GM18517 (cell line): ENCODE data around the gene ATP10A.

Experiments
- ATAC-seq: cut with Tn5 transposase; IDR thresholded peaks from one replicate; pipeline ENCODE4 v1.9.1; 2021; ENCODE audit warnings: mild to moderate bottlenecking, moderate library complexity; ENCODE audit not compliant: unreplicated experiment

Gene ATP10A

GRCh38 chr15:25830844-25831451, 32.2 kb downstream of the ATP10A start:
- no peak for ATAC-seq

DNA sequence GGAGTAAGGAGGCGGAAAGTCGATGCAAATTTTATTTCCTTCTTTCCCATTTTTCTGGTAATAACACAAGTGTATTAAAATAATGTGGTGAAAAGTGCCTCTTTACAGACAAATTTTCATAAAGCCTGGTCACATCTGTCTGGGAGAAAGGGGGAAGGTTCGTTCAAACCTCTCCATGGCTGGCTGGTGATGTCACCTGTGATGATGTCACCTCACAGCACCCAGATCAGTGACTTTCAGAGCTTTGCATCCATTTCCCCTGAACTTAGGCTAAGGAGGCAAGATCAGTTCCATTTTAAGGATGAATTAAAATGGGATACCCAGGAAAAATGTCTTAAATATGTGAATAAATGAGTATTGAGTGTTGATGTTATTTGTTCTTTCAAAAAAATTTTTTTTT, 34.1 kb downstream of the ATP10A start:
- no peak for ATAC-seq

GRCh38 chr15:25825207-25825606, 37.9 kb downstream of the ATP10A start:
- ATAC-seq = no peak

DNA sequence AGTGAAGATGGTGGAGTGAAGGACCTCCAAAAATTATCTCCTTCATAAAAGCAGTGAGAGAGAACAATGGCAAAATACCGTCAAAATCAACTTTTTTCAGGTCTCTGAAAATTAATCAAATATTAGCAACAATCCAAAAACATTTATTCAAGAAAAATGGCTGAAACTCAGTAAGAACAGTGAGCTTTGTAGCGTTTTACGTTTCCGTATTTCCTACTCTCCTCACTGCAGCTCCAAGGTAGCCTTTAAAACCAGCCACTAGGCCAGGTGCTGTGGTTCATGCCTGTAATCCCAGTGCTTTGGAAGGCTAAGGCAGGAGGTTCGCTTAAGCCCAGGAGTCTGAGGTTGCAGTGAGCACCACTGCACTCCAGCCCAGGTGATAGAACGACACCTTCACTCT, 38.5 kb downstream of the ATP10A start:
- ATAC-seq = no peak

DNA sequence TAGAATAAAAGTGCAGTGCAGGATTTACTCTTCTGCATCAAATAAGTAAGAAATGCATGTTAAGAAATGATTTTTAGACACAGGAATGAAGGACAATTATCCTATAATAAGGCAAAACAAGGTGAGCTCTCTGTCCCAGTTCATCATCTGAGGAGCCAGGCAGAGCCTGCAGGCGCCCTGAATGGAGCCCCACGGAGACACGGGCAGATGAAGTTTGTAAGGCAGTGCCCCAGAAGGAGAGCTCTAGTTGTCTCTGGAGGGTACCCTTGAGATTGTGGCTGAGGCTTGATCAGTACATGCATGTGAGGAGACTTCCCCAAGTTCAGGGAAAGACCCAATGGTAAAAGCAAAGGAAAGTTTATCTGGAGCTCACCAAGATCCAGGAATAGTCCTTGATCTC, 50.3 kb downstream of the ATP10A start:
- no peak for ATAC-seq

DNA sequence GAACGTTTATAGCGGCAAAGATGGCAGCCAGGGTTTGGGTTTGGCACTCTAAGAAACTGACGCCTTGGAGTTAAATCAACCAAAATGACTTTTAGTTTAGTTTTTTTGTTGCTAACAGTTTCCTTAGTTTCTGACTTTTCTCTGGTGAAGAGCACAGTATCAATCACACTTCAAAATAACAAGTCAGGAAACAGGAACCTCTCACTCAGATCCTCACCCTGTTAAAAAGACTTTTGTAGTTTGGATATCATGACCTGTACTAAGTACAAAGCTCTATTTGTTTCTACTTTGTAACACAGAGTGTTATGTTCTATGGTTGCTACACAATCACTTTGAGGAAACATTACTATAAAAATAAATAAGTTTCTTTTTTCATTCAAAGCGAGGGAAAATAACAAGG, 51.1 kb downstream of the ATP10A start:
- no peak for ATAC-seq

DNA sequence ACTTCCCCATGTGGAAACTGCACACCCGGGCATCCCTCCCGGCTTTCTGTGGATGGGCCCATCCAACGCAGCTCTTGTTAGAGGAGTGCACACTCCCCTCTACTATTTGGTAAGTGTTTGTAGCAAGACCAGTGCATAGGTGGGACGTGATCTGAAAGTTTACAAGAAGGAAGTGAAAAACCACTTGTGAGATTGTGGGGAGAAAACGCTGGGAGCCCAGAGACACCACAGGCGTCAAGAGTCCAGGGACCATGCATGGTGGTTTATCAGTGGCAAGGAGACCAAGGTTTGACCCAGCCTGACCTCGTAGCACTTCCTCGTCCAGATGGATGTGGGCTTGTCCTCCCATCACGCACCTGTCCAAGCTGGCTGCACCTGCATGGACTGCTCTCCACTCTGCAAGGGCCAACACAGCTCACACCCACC, 51.6 kb downstream of the ATP10A start:
- ATAC-seq = peak; percentile 69

GRCh38 chr15:25810631-25811091, 52.5 kb downstream of the ATP10A start:
- ATAC-seq = no peak

DNA sequence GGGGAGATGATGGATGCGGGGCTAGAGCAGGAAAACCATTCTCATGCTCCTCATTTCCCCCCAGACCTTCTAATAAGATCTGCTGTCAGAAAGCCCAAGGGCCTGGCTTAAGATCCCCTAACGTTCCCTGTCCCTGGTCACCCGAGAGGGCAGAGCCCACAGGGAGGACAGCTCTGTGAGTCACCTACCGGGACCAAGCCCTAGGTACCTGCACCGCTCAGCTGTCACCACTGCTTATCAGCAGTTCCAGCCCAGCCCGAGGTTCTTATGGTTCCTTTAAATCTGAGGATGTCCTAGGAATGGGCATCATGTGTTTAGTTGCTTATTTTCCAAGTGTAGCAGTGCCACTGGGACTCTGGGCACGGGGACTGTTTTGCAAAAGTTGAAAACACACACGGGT, 53.0 kb downstream of the ATP10A start:
- ATAC-seq = no peak

- ATAC-seq = no peak
These were observed 56.1 kb downstream of the ATP10A start for GRCh38 chr15:25807063-25807462.

- ATAC-seq = no peak
These were observed 58.1 kb downstream of the ATP10A start for GRCh38 chr15:25805031-25805430.

- ATAC-seq = no peak
These were observed 58.7 kb downstream of the ATP10A start for GRCh38 chr15:25804451-25804850.

- ATAC-seq = no peak
These were observed 59.6 kb downstream of the ATP10A start for GRCh38 chr15:25803541-25803940.

GRCh38 chr15:25803036-25803435, 60.1 kb downstream of the ATP10A start:
- ATAC-seq = no peak

DNA sequence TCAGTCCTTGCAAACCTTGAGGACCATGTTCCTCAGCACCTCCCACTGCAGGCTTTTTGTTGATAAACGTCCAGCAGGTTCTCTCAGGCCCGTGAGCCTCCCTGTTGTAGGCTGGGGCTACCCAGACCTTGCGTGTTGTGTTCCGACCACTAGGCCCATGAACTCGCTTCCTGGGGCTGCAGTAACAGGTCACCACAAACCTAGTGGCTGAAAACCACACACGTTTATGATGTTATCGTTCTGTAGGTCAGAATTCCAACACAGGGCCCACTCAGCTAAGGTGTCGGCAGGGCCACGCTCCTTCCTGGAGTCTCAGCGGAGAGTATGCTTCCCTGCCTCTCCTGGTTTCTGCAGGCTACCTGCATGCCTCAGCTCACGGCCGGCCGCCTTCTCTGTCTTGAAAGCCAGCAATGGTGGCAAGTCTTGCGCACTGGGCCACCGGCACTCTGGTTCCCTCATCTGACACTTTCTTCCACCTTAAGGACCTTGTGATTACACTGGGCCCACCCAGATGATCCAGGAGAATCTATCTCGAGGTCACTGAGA, 60.8 kb downstream of the ATP10A start:
- no peak for ATAC-seq

DNA sequence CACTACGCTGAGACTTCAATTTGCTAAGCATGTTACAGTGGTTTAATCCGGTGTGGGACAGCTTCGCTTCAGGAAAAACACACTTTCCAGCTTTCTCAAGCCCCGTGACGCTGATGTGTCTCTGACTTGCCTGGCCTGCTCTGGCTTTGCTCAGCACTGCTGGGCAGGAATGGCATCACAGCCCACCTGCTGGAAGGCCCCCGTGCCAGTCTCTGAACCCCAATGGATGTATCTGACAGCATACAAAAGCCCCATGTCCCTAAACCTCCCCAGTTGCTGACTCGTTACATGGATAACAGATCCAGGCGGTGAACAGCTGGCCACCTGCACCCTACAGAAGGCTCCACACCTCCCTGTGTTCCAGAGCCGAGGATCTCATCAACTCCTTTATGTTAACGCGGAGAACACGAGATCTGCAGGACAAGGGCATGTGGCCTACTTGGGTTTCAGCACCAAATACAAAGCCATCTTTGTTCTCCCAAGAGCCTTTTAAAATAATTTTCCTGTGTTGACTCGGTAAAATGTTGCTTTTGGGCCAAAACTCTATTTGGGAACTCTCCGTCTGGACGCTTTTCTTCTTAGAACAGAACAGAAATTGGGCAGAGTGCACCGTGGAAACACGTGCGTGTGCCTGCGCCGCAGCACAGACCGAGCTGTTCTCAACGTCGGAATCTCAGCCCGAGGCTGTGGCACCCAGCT, 61.4 kb downstream of the ATP10A start:
- no peak for ATAC-seq

DNA sequence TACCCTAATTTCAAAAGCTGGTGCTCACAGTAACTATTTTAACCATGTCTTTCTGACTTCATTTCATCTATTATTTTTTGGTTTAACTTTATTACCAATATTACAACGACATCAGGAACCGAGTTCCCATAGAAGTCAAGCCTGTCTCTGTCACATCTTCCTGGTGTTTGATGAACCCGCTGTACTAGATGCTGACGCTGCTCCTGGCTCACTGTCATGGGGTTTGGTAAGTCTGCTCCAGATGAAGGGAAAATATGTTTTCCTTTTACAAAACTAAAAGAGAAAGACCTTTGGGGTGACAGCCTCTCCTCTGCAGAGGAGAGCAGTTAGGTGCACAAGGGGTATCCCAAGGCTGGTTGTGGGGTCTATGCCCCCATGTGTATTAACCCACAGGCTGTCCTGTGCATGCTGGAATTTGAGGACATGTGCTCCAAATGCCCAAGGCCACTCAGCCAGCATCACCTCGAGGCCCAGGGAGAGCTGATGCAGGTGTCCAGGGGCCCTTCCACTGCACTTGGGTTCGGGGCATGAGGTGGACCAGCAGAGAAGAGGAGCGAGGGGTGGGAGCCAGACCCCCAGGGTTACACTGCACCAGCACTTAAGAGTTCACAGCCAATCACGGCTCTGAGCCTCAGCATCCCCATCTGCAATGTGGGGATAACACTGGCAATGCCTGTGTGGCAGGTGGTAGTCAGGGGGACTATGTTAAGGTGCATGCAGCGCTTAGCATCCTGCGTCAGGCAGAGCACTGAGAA, 62.2 kb downstream of the ATP10A start:
- no peak for ATAC-seq

- no peak for ATAC-seq
These were observed 63.0 kb downstream of the ATP10A start for GRCh38 chr15:25799906-25800700.

DNA sequence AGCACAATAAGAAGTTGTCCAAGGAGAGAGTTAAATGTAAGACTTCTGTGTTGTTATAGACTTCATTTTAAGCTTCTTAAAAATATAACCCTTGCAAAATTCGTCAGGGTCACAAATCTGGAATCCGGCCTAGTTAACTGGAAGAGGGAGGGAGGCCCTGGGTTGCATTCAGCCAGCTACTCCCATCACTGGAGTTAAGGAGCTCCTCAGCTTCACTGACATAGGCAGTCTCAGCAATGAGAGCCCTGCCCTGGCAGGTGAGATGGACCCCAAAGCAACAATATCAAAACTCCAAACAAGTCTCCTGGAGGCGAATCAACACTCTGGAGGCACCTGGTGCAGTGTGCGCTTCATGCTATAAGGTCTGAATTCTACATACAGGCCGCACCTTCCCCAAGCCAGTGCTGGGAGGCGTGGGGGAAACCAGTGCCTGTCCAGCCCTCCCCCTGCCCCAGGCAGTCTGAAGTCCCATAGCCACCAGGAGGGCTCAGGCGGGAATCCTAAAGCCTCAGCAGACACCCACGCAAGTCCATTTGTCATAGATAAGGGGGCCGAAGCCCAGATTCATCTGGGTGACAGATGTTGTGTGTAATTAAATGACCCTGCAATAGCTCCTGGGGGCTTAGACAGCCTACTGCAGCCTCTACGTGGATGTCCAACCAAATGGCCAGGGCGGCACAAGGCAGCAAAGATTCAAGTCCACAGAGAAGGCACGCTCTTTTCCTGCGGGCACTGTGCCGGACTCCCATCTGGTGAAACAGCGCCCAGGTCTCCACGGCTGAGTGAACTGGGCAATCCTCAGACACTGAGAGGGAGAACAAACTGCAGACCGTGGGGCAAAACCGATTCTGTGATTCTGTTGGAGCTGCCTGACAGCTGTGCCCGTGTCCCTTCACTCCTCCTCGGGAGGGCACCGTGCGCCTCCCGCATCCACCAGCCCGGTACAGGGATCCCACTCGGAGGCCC, 64.9 kb downstream of the ATP10A start:
- ATAC-seq = no peak

- no peak for ATAC-seq
These were observed 65.6 kb downstream of the ATP10A start for GRCh38 chr15:25797511-25797935.
